ENCODE data around the gene NLRX1.

GRCh38 chr11:119161871-119162270 lies 6.7 kb upstream of the NLRX1 start:
- TF ChIP-seq CTCF (IDR thresholded peaks at IDR 0.05 in 2 of 3, conservative IDR thresholded peaks at IDR 0.05 in 1 of 3; ENCODE audit: borderline replicate concordance in 1 of 3, insufficient read depth in 1 of 3, low read depth in 2 of 3, low read length in 2 of 3) (no peak), EZH2phosphoT487 (IDR thresholded peaks at IDR 0.05; ENCODE audit: borderline replicate concordance) (no peak), SRF (IDR thresholded peaks at IDR 0.05; ENCODE audit: low read depth) (no peak)

Data from HCT116 (cell line).